WTC11 (cell line): ENCODE results near the gene PIK3R1. TPM values are rescaled to one million over a fixed set of nuclear protein-coding genes. Genes with fewer than 3 reads are reported as not detected.

ENCODE experiments used
- ATAC-seq: fragments of 200-7000 bp; cut with Tn5 transposase; 2 replicates; pipeline ENCODE4 v1.10.0; 2021; ENCODE audit warnings: mild to moderate bottlenecking, moderate library complexity
- CTCF ChIA-PET: fragments of 300-600 bp; sonication (Branson Sonifier 250); formaldehyde crosslinking; loops from one replicate; lab custom pipeline; 2021; ENCODE audit warnings: antibody characterized with exemption; lab: Charles Lee
- POLR2A ChIA-PET: fragments of 350-600 bp; sonication (Branson Sonifier 250); formaldehyde crosslinking; loops from one replicate; lab custom pipeline; 2021; ENCODE audit warnings: antibody characterized with exemption; lab: Charles Lee
- DNase-seq: peaks from one replicate; pipeline ENCODE4 v3.0.0; 2021; ENCODE audit warnings: low spot score
- H3K27ac Mint-ChIP-seq: 2 replicates; pipeline ENCODE4 v1.8.0; 2021; ENCODE audit warnings: mixed read lengths
- H3K27me3 Mint-ChIP-seq: 2 replicates; pipeline ENCODE4 v1.8.0; 2021; ENCODE audit warnings: low read depth, mild to moderate bottlenecking, moderate library complexity, mixed read lengths
- H3K36me3 Mint-ChIP-seq: 2 replicates; pipeline ENCODE4 v1.8.0; 2021; ENCODE audit warnings: mixed read lengths
- H3K4me1 Mint-ChIP-seq: 2 replicates; pipeline ENCODE4 v1.8.0; 2022; ENCODE audit warnings: mixed read lengths
- H3K4me3 Mint-ChIP-seq: 2 replicates; pipeline ENCODE4 v1.8.0; 2021; ENCODE audit warnings: mild to moderate bottlenecking, moderate library complexity, mixed read lengths
- H3K9me3 Mint-ChIP-seq: 2 replicates; pipeline ENCODE4 v1.8.0; 2021; ENCODE audit warnings: mixed read lengths
- ARID4B ChIP-seq: sonication (generic); formaldehyde crosslinking; IDR thresholded peaks from 2 replicates; pipeline ENCODE4 v1.8.0; 2023; ENCODE audit warnings: missing genetic modification reagents, mild to moderate bottlenecking, borderline replicate concordance
- E2F1 ChIP-seq: sonication (generic); formaldehyde crosslinking; IDR thresholded peaks from 2 replicates; pipeline ENCODE4 v1.8.0; 2022; ENCODE audit warnings: mild to moderate bottlenecking, missing genetic modification reagents
- E2F4 ChIP-seq: sonication (generic); formaldehyde crosslinking; IDR thresholded peaks from 2 replicates; pipeline ENCODE4 v1.8.1; 2022; ENCODE audit warnings: low read depth, mild to moderate bottlenecking, moderate library complexity, missing genetic modification reagents, borderline replicate concordance
- FOXP1 ChIP-seq: sonication (generic); formaldehyde crosslinking; IDR thresholded peaks from 2 replicates; pipeline ENCODE4 v1.8.0; 2022; ENCODE audit warnings: missing genetic modification reagents, mild to moderate bottlenecking, moderate library complexity, borderline replicate concordance
- GABPB1 ChIP-seq: sonication (generic); formaldehyde crosslinking; IDR thresholded peaks from 2 replicates; pipeline ENCODE4 v1.8.1; 2023; ENCODE audit warnings: mild to moderate bottlenecking, missing genetic modification reagents
- MXD4 ChIP-seq: fragments of 250-450 bp; sonication (Bioruptor Pico); IDR thresholded peaks from 2 replicates; pipeline ENCODE4 v1.8.0; 2021; ENCODE audit warnings: mild to moderate bottlenecking, moderate library complexity, borderline replicate concordance
- MYBL2 ChIP-seq: sonication (generic); formaldehyde crosslinking; IDR thresholded peaks from 2 replicates; pipeline ENCODE4 v1.8.1; 2023; ENCODE audit warnings: mild to moderate bottlenecking, moderate library complexity, missing genetic modification reagents
- NFYB ChIP-seq: sonication (generic); formaldehyde crosslinking; conservative IDR thresholded peaks from 2 replicates; pipeline ENCODE4 v1.8.0; 2022; ENCODE audit warnings: low read depth, missing genetic modification reagents
- NR1H2 ChIP-seq: sonication (generic); formaldehyde crosslinking; IDR thresholded peaks from 2 replicates; pipeline ENCODE4 v1.9.0; 2021; ENCODE audit warnings: mild to moderate bottlenecking, moderate library complexity, missing genetic modification reagents
- NR2C2 ChIP-seq: sonication (generic); formaldehyde crosslinking; IDR thresholded peaks from 2 replicates; pipeline ENCODE4 v1.8.0; 2022; ENCODE audit warnings: mild to moderate bottlenecking, missing genetic modification reagents
- NR3C1 ChIP-seq: sonication (generic); formaldehyde crosslinking; conservative IDR thresholded peaks from 2 replicates; pipeline ENCODE4 v1.8.1; 2023; ENCODE audit warnings: low read depth, mild to moderate bottlenecking, missing genetic modification reagents
- OVOL2 ChIP-seq: fragments of 250-450 bp; sonication (Bioruptor Pico); IDR thresholded peaks from 2 replicates; pipeline ENCODE4 v1.9.0; 2021; ENCODE audit warnings: mild to moderate bottlenecking, borderline replicate concordance
- RORB ChIP-seq: fragments of 250-450 bp; sonication (Bioruptor Pico); IDR thresholded peaks from 2 replicates; pipeline ENCODE4 v1.9.0; 2021; ENCODE audit warnings: mild to moderate bottlenecking
- SMAD3 ChIP-seq: sonication (generic); formaldehyde crosslinking; IDR thresholded peaks from 2 replicates; pipeline ENCODE4 v1.8.0; 2022; ENCODE audit warnings: missing genetic modification reagents, mild to moderate bottlenecking, borderline replicate concordance
- USF2 ChIP-seq: sonication (generic); formaldehyde crosslinking; IDR thresholded peaks from 2 replicates; pipeline ENCODE4 v1.8.1; 2023; ENCODE audit warnings: mild to moderate bottlenecking, missing genetic modification reagents, moderate library complexity
- ZBTB21 ChIP-seq: sonication (generic); formaldehyde crosslinking; IDR thresholded peaks from 2 replicates; pipeline ENCODE4 v1.8.1; 2023; ENCODE audit warnings: mild to moderate bottlenecking, missing genetic modification reagents, borderline replicate concordance
- ZNF121 ChIP-seq: sonication (generic); formaldehyde crosslinking; IDR thresholded peaks from 2 replicates; pipeline ENCODE4 v1.8.0; 2023; ENCODE audit warnings: missing genetic modification reagents
- ZNF219 ChIP-seq: sonication (generic); formaldehyde crosslinking; IDR thresholded peaks from 2 replicates; pipeline ENCODE4 v1.8.0; 2023; ENCODE audit warnings: missing genetic modification reagents, mild to moderate bottlenecking, borderline replicate concordance
- ZNF281 ChIP-seq: sonication (generic); formaldehyde crosslinking; IDR thresholded peaks from 2 replicates; pipeline ENCODE4 v1.8.0; 2023; ENCODE audit warnings: mild to moderate bottlenecking, missing genetic modification reagents
- ZNF317 ChIP-seq: sonication (generic); formaldehyde crosslinking; IDR thresholded peaks from 2 replicates; pipeline ENCODE4 v1.8.1; 2023; ENCODE audit warnings: low read depth, mild to moderate bottlenecking, moderate library complexity, missing genetic modification reagents, borderline replicate concordance
- ZNF512 ChIP-seq: sonication (generic); formaldehyde crosslinking; IDR thresholded peaks from 2 replicates; pipeline ENCODE4 v1.8.1; 2022; ENCODE audit warnings: missing genetic modification reagents, borderline replicate concordance
- total RNA-seq: library from RNA; stranded (reverse); gene quantifications from 3 replicates; pipeline ENCODE4 v1.2.3, GENCODE V29; 2021

PIK3R1 gene
- total RNA-seq, 1 experiment from 2014 or later = 11.3 TPM

- ChIA-PET CTCF (no interaction called here), POLR2A (no interaction called here)
- Mint-ChIP-seq H3K27ac (no peak overlapping the region), H3K4me1 (peaks cover 5% of the 10 kb centered on the region; the same call in 1 of the 2 replicates), H3K4me3 (no peak overlapping the region), H3K27me3 (no peaks in the 10 kb centered on the region), H3K36me3 (peaks cover 7% of the 10 kb centered on the region; the same call in 1 of the 2 replicates), H3K9me3 (peaks cover 15% of the 10 kb centered on the region)
- DNase-seq (no peak), ATAC-seq (no peak)
- TF ChIP-seq E2F4 (no peak), NR3C1 (CRISPR knock-in tag) (no peak), ZNF219 (CRISPR knock-in tag) (no peak), RORB (no peak), MYBL2 (CRISPR knock-in tag) (no peak), E2F1 (CRISPR knock-in tag) (no peak), ARID4B (CRISPR knock-in tag) (no peak), ZNF281 (no peak), ZNF512 (CRISPR knock-in tag) (no peak), NR2C2 (CRISPR knock-in tag) (no peak)
Observed at GRCh38 chr5:68266457-68266856, 50.9 kb downstream of the PIK3R1 start.

GRCh38 chr5:68267066-68267465 lies 51.5 kb downstream of the PIK3R1 start:
- Mint-ChIP-seq H3K36me3 (peaks cover 1% of the 10 kb centered on the region; the same call in 1 of the 2 replicates), H3K27ac (no peak overlapping the region), H3K9me3 (peaks cover 10% of the 10 kb centered on the region)
- CTCF ChIA-PET = interaction anchor here (0.9 kb wide), 1 partner anchor 14 kb away, joined by 3 read pairs; no protein-coding TSS in a partner anchor
- TF ChIP-seq ZNF121 (CRISPR knock-in tag) (no peak), NR1H2 (CRISPR knock-in tag) (no peak), OVOL2 (CRISPR knock-in tag) (no peak), ZNF512 (CRISPR knock-in tag) (no peak), NFYB (no peak), NR2C2 (CRISPR knock-in tag) (no peak), USF2 (CRISPR knock-in tag) (no peak), FOXP1 (no peak), MXD4 (CRISPR knock-in tag) (no peak), ZBTB21 (CRISPR knock-in tag) (no peak), ZNF317 (no peak), GABPB1 (no peak), SMAD3 (CRISPR knock-in tag) (no peak)
- TF ChIP-seq, all 79 proteins: peak for 0
- no peaks in the 10 kb centered on the region for H3K27me3 Mint-ChIP-seq
- H3K4me3 Mint-ChIP-seq = no peak overlapping the region
- POLR2A ChIA-PET = no interaction called here
- H3K4me1 Mint-ChIP-seq = peaks cover 5% of the 10 kb centered on the region; the same call in 1 of the 2 replicates
- ATAC-seq (no peak), DNase-seq (no peak)
